Hepatocyte (in vitro differentiated cells): ENCODE results near the gene S100A7A. TPM values are rescaled to one million over a fixed set of nuclear protein-coding genes. Genes with fewer than 3 reads are reported as not detected.

ENCODE experiments used
- DNase-seq: peaks from one replicate; pipeline ENCODE4 v3.0.0-alpha.2; 2016; ENCODE audit warnings: low spot score
- H2AFZ ChIP-seq: fragments of 200-600 bp; sonication (generic); 2 replicates; pipeline ENCODE4 v1.6.0; 2016; ENCODE audit warnings: antibody characterized with exemption, mild to moderate bottlenecking
- H3K27ac ChIP-seq: fragments of 200-600 bp; sonication (generic); 2 replicates; pipeline ENCODE4 v1.5.1; 2016; ENCODE audit warnings: mild to moderate bottlenecking
- H3K27me3 ChIP-seq: fragments of 200-600 bp; sonication (generic); 2 replicates; pipeline ENCODE4 v1.6.1; 2016
- H3K36me3 ChIP-seq: fragments of 200-600 bp; sonication (generic); replicated peaks from 2 replicates; pipeline ENCODE4 v1.5.1; 2016; ENCODE audit warnings: low read depth; ENCODE audit not compliant: insufficient read depth
- H3K4me1 ChIP-seq: fragments of 200-600 bp; sonication (generic); 2 replicates; pipeline ENCODE4 v1.5.1; 2016; ENCODE audit warnings: mild to moderate bottlenecking, moderate library complexity; ENCODE audit not compliant: insufficient read depth
- H3K4me2 ChIP-seq: fragments of 200-600 bp; sonication (generic); 2 replicates; pipeline ENCODE4 v1.6.0; 2016
- H3K4me3 ChIP-seq: fragments of 200-600 bp; sonication (generic); 2 replicates; pipeline ENCODE4 v1.5.1; 2016; ENCODE audit warnings: mild to moderate bottlenecking
- H3K79me2 ChIP-seq: fragments of 200-600 bp; sonication (generic); 2 replicates; pipeline ENCODE4 v1.6.0; 2017; ENCODE audit warnings: mild to moderate bottlenecking
- H3K9me2 ChIP-seq: fragments of 200-600 bp; sonication (generic); replicated peaks from 2 replicates; pipeline ENCODE4 v1.6.0; 2017; ENCODE audit warnings: mild to moderate bottlenecking; ENCODE audit not compliant: insufficient read depth
- H3K9me3 ChIP-seq: fragments of 200-600 bp; sonication (generic); 2 replicates; pipeline ENCODE4 v1.5.1; 2016; ENCODE audit warnings: low read depth, mild to moderate bottlenecking
- H4K20me1 ChIP-seq: fragments of 200-600 bp; sonication (generic); 2 replicates; pipeline ENCODE4 v1.6.0; 2016; ENCODE audit warnings: mild to moderate bottlenecking; ENCODE audit not compliant: insufficient read depth, poor library complexity, severe bottlenecking
- EZH2 ChIP-seq: fragments of 200-600 bp; sonication (generic); IDR thresholded peaks from 2 replicates; pipeline ENCODE4 v1.6.1; 2016; ENCODE audit warnings: antibody characterized with exemption, mild to moderate bottlenecking, borderline replicate concordance
- EZH2phosphoT487 ChIP-seq: fragments of 200-600 bp; sonication (generic); IDR thresholded peaks from one replicate; pipeline ENCODE4 v1.6.1; 2018; ENCODE audit warnings: antibody characterized with exemption, mild to moderate bottlenecking, low read depth, moderate library complexity; ENCODE audit not compliant: unreplicated experiment, severe bottlenecking
- WGBS: methylation state at CpG from one replicate; pipeline ENCODE4 v1.1.6; 2016; ENCODE audit warnings: low lambda C conversion rate; ENCODE audit errors: missing lambda C conversion rate; 5-methylcytosine and 5-hydroxymethylcytosine counted together
- polyA plus RNA-seq: library from polyadenylated mRNA; unstranded; fragments of >200 nt; fragmentation: Nextera tagmentation; extraction: Ambion mirVana; gene quantifications from 2 replicates; pipeline ENCODE4 v1.2.1, GENCODE V29; 2016
- total RNA-seq: library from RNA; depleted of rRNA; stranded (reverse); fragments of >200 nt; gene quantifications from 2 replicates; pipeline ENCODE4 v1.2.3, GENCODE V29; 2014
- TF ChIP-seq, protein P1 (sequence below): fragments of 200-600 bp; sonication (generic); IDR thresholded peaks from 2 replicates; pipeline ENCODE4 v1.5.1; 2016; ENCODE audit warnings: antibody characterized with exemption, mild to moderate bottlenecking; ENCODE audit not compliant: poor library complexity

Gene S100A7A
- total and polyA plus RNA-seq, 2 experiments from 2014 or later: not detected

DNA sequence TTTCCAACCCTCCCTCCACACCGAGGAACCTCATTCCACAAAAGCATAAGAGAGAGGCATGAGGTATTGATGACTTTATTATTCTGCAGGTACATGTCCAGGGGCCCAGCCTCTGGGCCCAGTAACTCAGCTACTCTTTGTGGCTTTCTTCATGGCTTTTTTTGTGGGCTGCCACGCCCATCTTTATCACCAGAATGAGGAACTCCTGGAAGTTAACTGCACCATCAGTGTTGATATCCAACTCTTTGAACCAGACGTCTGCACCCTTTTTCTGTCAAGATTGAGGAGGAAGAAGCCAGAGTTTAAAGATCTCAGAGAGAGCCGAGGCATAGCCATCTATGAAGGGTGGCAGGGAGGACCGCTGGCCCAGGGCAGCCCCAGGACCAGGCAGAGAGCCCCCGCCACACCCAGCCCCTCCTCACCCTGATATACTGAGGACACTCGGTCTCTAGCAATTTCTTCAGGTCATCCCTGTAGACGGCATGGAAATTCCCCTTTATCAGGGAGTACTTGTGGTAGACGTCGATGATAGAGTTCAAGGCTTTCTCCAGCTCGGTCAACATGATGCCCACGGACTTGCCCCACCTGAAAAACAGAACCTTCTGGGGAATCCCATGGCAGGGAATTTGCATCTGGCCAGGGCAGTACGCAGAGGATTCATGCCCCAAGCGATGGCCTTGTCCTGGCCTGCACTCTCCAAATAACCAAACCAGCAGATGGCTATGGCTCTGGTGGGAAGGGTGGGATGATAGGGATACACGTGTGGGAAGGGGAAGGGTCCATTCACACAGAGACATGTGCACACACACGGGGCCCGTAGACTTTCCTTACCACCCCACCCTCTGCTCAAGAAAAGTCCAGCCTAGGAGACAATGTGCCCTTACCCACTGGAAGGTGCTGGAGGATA lies 26.1 kb upstream of the S100A7A start:
- Histone ChIP-seq H2AFZ (no peak overlapping the region), H4K20me1 (no peaks in the 10 kb centered on the region), H3K9me3 (no peaks in the 10 kb centered on the region), H3K4me2 (no peak overlapping the region), H3K36me3 (no peaks in the 10 kb centered on the region), H3K79me2 (no peaks in the 10 kb centered on the region), H3K9me2 (no peaks in the 10 kb centered on the region), H3K4me3 (no peak overlapping the region), H3K4me1 (no peaks in the 10 kb centered on the region), H3K27me3 (no peaks in the 10 kb centered on the region), H3K27ac (no peak overlapping the region)
- DNase-seq: no peak
- 74% methylated on average over 17 of the region's 17 CpGs for whole genome bisulfite sequencing
- TF ChIP-seq, protein P1, sequence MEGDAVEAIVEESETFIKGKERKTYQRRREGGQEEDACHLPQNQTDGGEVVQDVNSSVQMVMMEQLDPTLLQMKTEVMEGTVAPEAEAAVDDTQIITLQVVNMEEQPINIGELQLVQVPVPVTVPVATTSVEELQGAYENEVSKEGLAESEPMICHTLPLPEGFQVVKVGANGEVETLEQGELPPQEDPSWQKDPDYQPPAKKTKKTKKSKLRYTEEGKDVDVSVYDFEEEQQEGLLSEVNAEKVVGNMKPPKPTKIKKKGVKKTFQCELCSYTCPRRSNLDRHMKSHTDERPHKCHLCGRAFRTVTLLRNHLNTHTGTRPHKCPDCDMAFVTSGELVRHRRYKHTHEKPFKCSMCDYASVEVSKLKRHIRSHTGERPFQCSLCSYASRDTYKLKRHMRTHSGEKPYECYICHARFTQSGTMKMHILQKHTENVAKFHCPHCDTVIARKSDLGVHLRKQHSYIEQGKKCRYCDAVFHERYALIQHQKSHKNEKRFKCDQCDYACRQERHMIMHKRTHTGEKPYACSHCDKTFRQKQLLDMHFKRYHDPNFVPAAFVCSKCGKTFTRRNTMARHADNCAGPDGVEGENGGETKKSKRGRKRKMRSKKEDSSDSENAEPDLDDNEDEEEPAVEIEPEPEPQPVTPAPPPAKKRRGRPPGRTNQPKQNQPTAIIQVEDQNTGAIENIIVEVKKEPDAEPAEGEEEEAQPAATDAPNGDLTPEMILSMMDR: no peak
- TF ChIP-seq EZH2phosphoT487 (no peak), EZH2 (no peak)

DNA sequence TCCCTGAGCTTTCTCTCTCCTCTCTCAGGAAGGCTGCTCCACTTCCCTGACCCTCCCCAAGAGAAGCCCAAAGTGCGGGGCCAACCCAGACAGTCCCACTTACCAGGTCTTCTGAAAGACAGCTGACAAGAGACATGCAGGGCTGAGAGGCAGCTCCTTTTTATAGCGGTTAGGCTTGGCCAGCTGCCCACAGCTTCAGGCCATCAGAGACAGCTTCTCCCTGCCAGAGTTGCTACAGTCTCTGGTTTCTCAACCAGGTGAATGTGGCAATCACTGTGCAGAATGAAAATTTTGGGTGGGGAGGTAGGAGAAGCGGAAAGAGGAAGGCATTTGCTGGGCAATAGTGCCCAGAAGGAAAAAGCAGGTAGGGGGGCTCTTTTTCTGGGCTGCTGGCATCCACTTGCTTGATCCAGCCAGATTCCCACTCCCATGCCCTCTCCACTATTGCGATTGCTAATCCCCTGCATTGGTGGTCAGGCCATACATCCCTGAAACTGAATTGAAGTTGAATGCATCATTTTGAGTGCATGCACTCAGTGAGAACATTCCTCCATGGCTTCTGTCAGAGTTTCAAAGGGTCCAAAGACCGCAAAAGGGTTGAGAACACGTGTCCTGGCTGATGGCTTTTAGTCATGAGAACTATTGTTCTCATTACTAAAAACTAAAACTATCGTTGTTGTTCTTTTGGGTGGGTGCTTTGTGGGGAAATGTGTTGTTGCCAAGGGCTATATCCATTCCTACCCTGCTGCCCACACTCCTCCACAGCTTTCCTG lies 25.2 kb upstream of the S100A7A start, which contains the start of gene S100A8:
Gene S100A8, minus strand, starts transcription at position 136 of the 773 bp plus-strand sequence. CDS start 538 bp downstream, outside the sequence.
- Histone ChIP-seq H3K27ac (no peak within 1 kb of the TSS), H3K4me1 (no peaks in the 10 kb centered on the region), H3K4me3 (no peak within 1 kb of the TSS), H3K4me2 (no peak within 1 kb of the TSS), H3K79me2 (no peaks in the 10 kb centered on the region), H4K20me1 (no peaks in the 10 kb centered on the region), H3K9me2 (no peaks in the 10 kb centered on the region), H3K27me3 (no peaks in the 10 kb centered on the region), H2AFZ (no peak within 1 kb of the TSS), H3K9me3 (no peaks in the 10 kb centered on the region), H3K36me3 (no peaks in the 10 kb centered on the region)
- DNase-seq: no peak
- 70% methylated on average over 7 of the region's 7 CpGs for WGBS
- TF ChIP-seq EZH2 (no peak), EZH2phosphoT487 (no peak)
- TF ChIP-seq, protein P1: no peak

DNA sequence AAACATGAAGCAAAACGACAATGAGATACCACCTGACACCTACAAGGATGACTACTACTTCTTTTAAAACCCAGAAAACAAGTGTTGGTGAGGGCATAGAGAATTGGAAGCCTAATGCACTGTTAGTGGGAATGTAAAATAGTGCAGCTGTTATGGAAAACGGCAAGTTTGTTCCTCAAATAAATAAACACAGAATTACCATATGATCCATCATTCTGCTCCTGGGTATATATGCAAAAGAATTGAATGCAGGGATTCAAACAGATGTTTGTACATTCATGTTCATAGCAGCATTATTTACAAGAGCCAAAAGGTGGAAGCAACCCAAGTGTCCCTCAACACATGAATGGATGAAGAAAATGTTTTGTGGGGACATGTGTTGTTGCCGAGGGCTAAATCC lies 24.1 kb upstream of the S100A7A start:
- Histone ChIP-seq H3K36me3 (no peaks in the 10 kb centered on the region), H3K4me3 (no peak overlapping the region), H3K4me2 (no peak overlapping the region), H3K27me3 (no peaks in the 10 kb centered on the region), H3K9me2 (no peaks in the 10 kb centered on the region), H3K9me3 (no peaks in the 10 kb centered on the region), H3K27ac (no peak overlapping the region), H2AFZ (no peak overlapping the region), H4K20me1 (no peaks in the 10 kb centered on the region), H3K79me2 (no peaks in the 10 kb centered on the region), H3K4me1 (no peaks in the 10 kb centered on the region)
- DNase-seq: no peak
- WGBS: 68% methylated on average over 3 of the region's 3 CpGs
- TF ChIP-seq, protein P1: no peak
- no peak for TF ChIP-seq EZH2
- no peak for TF ChIP-seq EZH2phosphoT487
